ENCODE results near the gene SYNPO2.
A peak's percentile ranks its signal among the peaks of the same experiment; 100 is the strongest.

- TF ChIP-seq, protein P1, sequence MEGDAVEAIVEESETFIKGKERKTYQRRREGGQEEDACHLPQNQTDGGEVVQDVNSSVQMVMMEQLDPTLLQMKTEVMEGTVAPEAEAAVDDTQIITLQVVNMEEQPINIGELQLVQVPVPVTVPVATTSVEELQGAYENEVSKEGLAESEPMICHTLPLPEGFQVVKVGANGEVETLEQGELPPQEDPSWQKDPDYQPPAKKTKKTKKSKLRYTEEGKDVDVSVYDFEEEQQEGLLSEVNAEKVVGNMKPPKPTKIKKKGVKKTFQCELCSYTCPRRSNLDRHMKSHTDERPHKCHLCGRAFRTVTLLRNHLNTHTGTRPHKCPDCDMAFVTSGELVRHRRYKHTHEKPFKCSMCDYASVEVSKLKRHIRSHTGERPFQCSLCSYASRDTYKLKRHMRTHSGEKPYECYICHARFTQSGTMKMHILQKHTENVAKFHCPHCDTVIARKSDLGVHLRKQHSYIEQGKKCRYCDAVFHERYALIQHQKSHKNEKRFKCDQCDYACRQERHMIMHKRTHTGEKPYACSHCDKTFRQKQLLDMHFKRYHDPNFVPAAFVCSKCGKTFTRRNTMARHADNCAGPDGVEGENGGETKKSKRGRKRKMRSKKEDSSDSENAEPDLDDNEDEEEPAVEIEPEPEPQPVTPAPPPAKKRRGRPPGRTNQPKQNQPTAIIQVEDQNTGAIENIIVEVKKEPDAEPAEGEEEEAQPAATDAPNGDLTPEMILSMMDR (IDR thresholded peaks at IDR 0.05 in 2 of 3, conservative IDR thresholded peaks at IDR 0.05 in 1 of 3; ENCODE audit: control insufficient read depth in 2 of 3, extremely low read depth in 1 of 3, insufficient read depth in 1 of 3, low read depth in 3 of 3, low read length in 3 of 3) = 0 out of 6 replicates have a peak, but pooled peaks of 1 of the 3 experiments have one; percentile 14
- TF ChIP-seq USF2 (IDR thresholded peaks at IDR 0.05; ENCODE audit: borderline replicate concordance, low read depth, low read length) = no peak
- no peak for TF ChIP-seq MYC (IDR thresholded peaks at IDR 0.05; ENCODE audit: insufficient read depth, insufficient read length, insufficient replicate concordance, low read length, severe bottlenecking)
- TF ChIP-seq TCF12 (IDR thresholded peaks at IDR 0.05; ENCODE audit: low read depth, low read length) = no peak
These were observed 65.6 kb downstream of the SYNPO2 start for GRCh38 chr4:118954246-118954645.

Measured in GM12878 (cell line).